Measurements from ENCODE around the gene IP6K3.

The IP6K3 gene

DNA sequence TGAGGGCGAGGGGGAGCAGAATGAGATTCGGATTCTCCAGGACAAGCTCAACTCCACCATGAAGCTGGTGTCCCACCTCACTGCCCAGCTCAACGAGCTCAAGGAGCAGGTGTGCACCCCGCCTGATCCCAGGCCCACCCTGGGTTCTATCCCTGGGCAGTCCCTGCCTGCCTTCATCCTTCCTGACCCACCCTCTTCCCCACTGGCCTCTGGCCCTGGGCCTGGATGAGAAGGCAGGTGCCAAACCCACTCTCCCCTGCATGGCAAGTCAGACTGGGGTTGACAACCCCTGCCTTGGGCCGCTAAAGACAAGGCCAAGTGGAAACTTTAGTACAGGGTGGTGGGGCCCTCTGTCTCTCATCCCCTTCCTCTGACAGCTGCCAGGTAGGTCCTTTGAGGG, 51.7 kb downstream of the IP6K3 start:
- Histone ChIP-seq H3K79me2 (ENCODE audit: control insufficient read depth, low read length) (peaks cover 3% of the 10 kb centered on the region; the same call in 1 of the 2 replicates), H3K4me3 (ENCODE audit: low read length) (no peak overlapping the region), H3F3A (ENCODE audit: control insufficient read depth, insufficient read depth) (peaks cover 31% of the 10 kb centered on the region), H3K4me1 (ENCODE audit: control insufficient read depth, low read length) (peaks cover 76% of the 10 kb centered on the region), H3K9me3 (ENCODE audit: control insufficient read depth, insufficient read depth, low read length) (no peaks in the 10 kb centered on the region), H3K27me3 (ENCODE audit: control insufficient read depth, low read length) (no peaks in the 10 kb centered on the region), H3K27ac (ENCODE audit: low read depth, low read length) (no peak overlapping the region), H4K20me1 (ENCODE audit: control insufficient read depth, insufficient read depth, low read depth, low read length) (0 out of 2 replicates have a peak, but pooled peaks cover 5% of the 10 kb centered on the region), H3K9me2 (replicated peaks; ENCODE audit: control insufficient read depth, low read length) (no peaks in the 10 kb centered on the region), H3K4me2 (ENCODE audit: low read length) (no peak overlapping the region), H3K36me3 (ENCODE audit: control insufficient read depth, low read length) (peaks cover 99% of the 10 kb centered on the region)
- TF ChIP-seq CTCF (IDR thresholded peaks at IDR 0.05; ENCODE audit: low read depth, low read length, poor library complexity, severe bottlenecking), result no peak
- TF ChIP-seq EZH2phosphoT487 (IDR thresholded peaks at IDR 0.05; ENCODE audit: borderline replicate concordance, low read length), result no peak

GRCh38 chr6:33694401-33694931, 52.2 kb downstream of the IP6K3 start:
- Histone ChIP-seq H3K4me2 (ENCODE audit: low read length) (no peak overlapping the region), H3K27me3 (ENCODE audit: control insufficient read depth, low read length) (no peaks in the 10 kb centered on the region), H3K27ac (ENCODE audit: low read depth, low read length) (no peak overlapping the region), H3K79me2 (ENCODE audit: control insufficient read depth, low read length) (peaks cover 3% of the 10 kb centered on the region; the same call in 1 of the 2 replicates), H4K20me1 (ENCODE audit: control insufficient read depth, insufficient read depth, low read depth, low read length) (0 out of 2 replicates have a peak, but pooled peaks cover 5% of the 10 kb centered on the region), H3K9me2 (replicated peaks; ENCODE audit: control insufficient read depth, low read length) (no peaks in the 10 kb centered on the region), H3K36me3 (ENCODE audit: control insufficient read depth, low read length) (peaks cover 99% of the 10 kb centered on the region), H3K4me3 (ENCODE audit: low read length) (no peak overlapping the region), H3K9me3 (ENCODE audit: control insufficient read depth, insufficient read depth, low read length) (no peaks in the 10 kb centered on the region), H3F3A (ENCODE audit: control insufficient read depth, insufficient read depth) (peaks cover 26% of the 10 kb centered on the region), H3K4me1 (ENCODE audit: control insufficient read depth, low read length) (peaks cover 73% of the 10 kb centered on the region)
- TF ChIP-seq EZH2phosphoT487 (IDR thresholded peaks at IDR 0.05; ENCODE audit: borderline replicate concordance, low read length) (no peak), CTCF (IDR thresholded peaks at IDR 0.05; ENCODE audit: low read depth, low read length, poor library complexity, severe bottlenecking) (no peak)

GRCh38 chr6:33693186-33694105, 53.3 kb downstream of the IP6K3 start:
- H3K36me3 ChIP-seq (ENCODE audit: control insufficient read depth, low read length), result peaks cover 100% of the 10 kb centered on the region
- 0 out of 2 replicates have a peak overlapping the region, but pooled peaks have one; percentile 15 for H3K4me2 ChIP-seq (ENCODE audit: low read length)
- H3F3A ChIP-seq (ENCODE audit: control insufficient read depth, insufficient read depth), result peaks cover 19% of the 10 kb centered on the region; the same call in 1 of the 2 replicates
- H3K27me3 ChIP-seq (ENCODE audit: control insufficient read depth, low read length), result no peaks in the 10 kb centered on the region
- 0 out of 2 replicates have a peak, but pooled peaks cover 5% of the 10 kb centered on the region for H4K20me1 ChIP-seq (ENCODE audit: control insufficient read depth, insufficient read depth, low read depth, low read length)
- TF ChIP-seq EZH2phosphoT487 (IDR thresholded peaks at IDR 0.05; ENCODE audit: borderline replicate concordance, low read length) (no peak), CTCF (IDR thresholded peaks at IDR 0.05; ENCODE audit: low read depth, low read length, poor library complexity, severe bottlenecking) (no peak)
- peaks cover 65% of the 10 kb centered on the region for H3K4me1 ChIP-seq (ENCODE audit: control insufficient read depth, low read length)
- no peak overlapping the region for H3K4me3 ChIP-seq (ENCODE audit: low read length)
- H3K79me2 ChIP-seq (ENCODE audit: control insufficient read depth, low read length), result peaks cover 3% of the 10 kb centered on the region; the same call in 1 of the 2 replicates
- H3K9me2 ChIP-seq (replicated peaks; ENCODE audit: control insufficient read depth, low read length), result no peaks in the 10 kb centered on the region
- peak overlapping the region; percentile 5; the same call in 1 of the 2 replicates for H3K27ac ChIP-seq (ENCODE audit: low read depth, low read length)
- H3K9me3 ChIP-seq (ENCODE audit: control insufficient read depth, insufficient read depth, low read length), result no peaks in the 10 kb centered on the region

Data from DOHH2 (cell line).